Fibroblast of pulmonary artery (primary cell): Measurements from ENCODE around the gene LRP2BP.

ENCODE experiments used
- DNase-seq: peaks from one replicate; pipeline ENCODE4 v3.0.0-alpha.2; 2010; ENCODE audit warnings: low read depth
- H3K4me3 ChIP-seq: replicated peaks from 2 replicates; pipeline ENCODE4 v1.5.1; 2011; ENCODE audit warnings: low read depth, mild to moderate bottlenecking, control low read depth, low read length, moderate library complexity
- TF ChIP-seq, protein P1 (sequence below): IDR thresholded peaks from 2 replicates; pipeline ENCODE4 v1.5.1; 2011; ENCODE audit warnings: mild to moderate bottlenecking, control low read depth, low read length, inconsistent platforms; ENCODE audit errors: missing control alignments

Gene LRP2BP

DNA sequence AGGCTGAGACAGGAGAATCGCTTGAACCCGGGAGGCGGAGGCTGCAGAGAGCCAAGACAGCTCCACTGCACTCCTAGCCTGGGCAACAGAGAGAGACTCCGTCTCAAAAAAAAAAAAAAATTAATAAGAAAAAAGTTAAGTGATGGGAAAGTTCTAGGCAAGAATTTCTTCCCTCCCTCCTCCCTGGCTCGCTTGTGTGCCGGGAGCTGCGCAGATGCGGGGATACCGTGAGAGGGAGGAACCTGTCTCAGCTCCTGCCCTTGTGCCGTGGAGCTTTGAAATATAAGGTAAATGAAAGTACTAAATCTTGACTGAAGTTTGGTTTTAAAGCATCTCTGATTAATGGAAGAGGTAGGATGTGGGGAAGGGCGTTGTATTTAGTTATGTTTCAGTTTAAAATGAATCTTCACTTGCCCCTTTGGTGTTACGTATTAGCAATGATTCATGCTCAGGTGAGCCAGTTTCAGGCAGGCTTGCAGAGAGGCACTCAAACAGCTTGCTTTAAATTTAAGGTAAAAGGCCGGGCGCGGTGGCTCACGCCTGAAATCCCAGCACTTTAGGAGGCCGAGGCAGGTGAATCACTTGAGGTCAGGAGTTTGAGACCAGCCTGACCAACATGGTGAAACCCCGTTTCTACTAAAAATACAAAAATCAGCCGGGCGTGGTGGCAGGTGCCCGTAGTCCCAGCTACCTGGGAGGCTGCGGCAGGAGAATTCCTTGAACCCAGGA is 31.4 kb upstream of the LRP2BP start:
- TF ChIP-seq, protein P1, sequence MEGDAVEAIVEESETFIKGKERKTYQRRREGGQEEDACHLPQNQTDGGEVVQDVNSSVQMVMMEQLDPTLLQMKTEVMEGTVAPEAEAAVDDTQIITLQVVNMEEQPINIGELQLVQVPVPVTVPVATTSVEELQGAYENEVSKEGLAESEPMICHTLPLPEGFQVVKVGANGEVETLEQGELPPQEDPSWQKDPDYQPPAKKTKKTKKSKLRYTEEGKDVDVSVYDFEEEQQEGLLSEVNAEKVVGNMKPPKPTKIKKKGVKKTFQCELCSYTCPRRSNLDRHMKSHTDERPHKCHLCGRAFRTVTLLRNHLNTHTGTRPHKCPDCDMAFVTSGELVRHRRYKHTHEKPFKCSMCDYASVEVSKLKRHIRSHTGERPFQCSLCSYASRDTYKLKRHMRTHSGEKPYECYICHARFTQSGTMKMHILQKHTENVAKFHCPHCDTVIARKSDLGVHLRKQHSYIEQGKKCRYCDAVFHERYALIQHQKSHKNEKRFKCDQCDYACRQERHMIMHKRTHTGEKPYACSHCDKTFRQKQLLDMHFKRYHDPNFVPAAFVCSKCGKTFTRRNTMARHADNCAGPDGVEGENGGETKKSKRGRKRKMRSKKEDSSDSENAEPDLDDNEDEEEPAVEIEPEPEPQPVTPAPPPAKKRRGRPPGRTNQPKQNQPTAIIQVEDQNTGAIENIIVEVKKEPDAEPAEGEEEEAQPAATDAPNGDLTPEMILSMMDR = no peak
- no peak overlapping the region for H3K4me3 ChIP-seq
- no peak for DNase-seq

DNA sequence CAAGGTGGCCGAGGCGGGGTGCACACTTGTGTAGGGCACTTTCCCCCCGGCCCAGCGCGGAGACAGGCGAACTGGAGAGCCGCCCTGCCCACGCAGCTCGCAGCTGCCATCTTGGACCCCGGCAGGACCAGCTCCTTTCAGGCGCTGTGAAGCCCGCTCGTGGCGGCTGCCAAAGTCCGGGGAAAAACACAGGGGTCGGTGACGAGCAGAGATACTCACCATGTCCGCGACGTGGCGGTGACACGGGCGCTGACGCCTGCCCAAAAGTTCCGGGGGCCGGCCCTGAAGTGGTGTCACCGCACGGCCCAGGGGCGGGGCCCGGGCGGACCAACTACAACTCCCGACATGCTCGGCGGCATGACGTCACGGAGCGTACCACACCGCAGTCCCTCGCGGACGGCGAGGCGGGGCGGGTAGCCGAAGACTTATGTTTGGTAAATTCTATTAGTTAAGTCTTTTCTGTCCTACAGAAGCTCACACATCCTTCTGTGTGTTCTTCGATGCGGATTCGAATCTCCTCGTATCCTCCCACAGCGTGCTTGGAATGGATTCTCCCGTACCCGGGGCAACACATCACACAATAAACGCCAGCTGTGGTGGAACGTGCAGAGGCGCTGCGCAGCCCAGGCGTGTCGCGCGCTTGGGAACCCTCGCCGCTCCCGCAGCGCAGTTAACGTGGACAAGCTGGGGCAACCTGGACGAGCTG is 30.1 kb upstream of the LRP2BP start, which contains the start of gene UFSP2:
TSS of gene UFSP2 (minus strand) at position 318 of the 706 bp plus-strand sequence. CDS start at position 222, 96 bp downstream.
- peak; percentile 93 for DNase-seq
- TF ChIP-seq, protein P1 = no peak
- H3K4me3 ChIP-seq = peak within 1 kb of the TSS; percentile 91

DNA sequence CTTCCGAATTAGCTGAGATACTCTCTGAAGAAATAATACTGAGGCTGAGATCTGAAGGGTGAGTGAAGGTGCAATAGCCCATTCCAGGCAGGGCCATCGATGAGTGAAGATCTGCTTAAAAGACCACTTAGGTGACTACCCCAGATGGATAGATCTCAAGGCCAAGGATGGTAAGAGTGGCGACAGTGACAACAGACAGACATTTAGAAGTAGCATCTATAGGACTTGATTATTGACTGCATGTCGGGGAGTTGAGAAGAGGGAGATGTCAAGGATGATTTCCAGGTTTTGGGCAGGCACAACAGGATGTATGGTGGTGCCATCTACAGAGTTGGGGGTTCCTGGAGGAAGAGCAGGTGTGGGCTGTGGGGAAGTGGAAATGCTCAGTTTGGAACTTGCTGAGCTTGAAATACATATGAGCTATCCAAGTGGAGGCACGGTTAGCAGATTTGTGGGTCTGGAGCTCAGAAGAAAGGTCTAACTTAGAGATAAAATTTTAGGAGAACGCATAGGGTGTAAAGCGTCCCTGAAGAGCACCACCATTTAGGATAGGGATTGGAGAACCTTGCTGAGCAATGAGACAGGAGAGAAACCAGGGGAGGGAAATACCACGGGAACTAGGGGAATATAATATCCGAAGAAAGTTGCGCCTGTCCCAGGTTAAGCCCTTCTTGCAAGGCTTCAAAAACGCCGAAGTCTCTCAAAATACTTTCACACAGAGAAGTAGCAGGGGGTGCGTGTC is 29.4 kb upstream of the LRP2BP start:
- TF ChIP-seq, protein P1 = no peak
- peak; percentile 4 for DNase-seq
- peak overlapping the region; percentile 91 for H3K4me3 ChIP-seq

DNA sequence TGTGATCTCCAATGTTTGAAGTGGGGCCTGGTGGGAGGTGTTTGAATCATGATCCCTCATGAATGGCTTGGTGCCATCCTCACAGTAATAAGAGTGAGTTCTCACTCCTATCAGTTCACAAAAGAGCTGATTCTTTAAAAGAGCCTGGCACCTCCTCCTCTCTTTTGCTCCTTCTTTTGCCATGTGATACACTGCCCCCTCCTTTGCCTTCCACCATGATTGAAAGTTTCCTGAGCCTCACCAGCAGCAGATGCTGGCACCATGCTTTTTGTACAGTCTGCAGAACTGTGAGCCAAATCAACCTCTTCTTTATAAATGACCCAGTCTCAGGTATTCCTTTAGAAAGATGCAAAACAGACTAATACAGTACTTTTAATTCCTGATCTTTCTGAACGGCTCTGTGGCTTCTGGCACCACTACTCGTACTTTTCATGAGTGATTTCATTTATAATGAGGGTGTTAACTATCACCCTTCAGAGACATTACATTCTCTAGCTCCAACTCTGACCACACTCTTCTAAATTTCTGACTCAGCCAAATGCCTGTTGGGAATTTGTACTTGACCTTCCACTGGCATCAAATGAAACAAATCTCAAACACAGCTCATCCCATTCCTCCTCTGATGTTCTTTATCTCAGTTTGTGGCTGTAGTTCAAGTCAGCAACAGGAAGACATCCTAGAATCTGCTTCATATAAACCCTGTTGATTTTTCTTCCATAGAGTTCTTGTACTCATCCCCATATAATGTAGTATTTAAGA is 25.8 kb upstream of the LRP2BP start:
- DNase-seq = peak; percentile 35
- TF ChIP-seq, protein P1 = no peak
- no peak overlapping the region for H3K4me3 ChIP-seq

DNA sequence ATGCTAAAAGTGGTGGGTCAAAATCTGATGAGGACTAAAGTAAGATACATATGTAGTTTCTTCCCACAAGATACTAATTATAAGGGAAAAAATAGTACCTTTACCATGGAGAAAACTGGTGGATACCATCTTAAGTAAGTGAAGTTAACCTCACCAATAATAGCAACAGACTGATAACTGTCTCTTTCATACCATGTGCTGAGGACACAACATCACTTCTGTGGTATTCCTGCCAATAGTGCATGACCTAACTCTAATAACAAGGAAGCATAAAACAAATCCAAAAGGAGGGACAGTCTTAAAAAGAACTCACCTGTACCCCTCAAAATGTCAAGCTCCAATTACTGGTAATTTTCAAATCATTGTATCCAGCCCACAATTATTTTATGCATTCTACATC is 21.2 kb upstream of the LRP2BP start:
- no peak overlapping the region for H3K4me3 ChIP-seq
- TF ChIP-seq, protein P1 = no peak
- no peak for DNase-seq

DNA sequence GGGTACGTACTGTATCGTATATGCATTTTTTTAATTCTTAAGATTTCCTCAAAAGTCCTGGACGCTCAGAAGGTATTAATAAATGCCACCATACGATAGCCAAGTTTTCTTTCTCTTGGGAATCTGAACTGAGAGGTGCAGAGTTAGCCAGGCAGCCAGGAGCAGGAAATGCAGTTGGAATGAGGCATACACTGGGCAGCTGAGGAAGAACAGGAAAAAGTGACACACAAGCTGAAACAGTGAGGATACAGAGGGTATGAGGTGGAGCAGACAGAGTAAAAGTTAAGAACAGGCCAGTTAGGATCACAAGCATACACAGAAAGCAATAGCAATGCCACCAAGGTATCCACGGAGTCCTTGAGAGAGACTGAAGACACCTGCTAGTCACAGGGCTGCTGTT is 16.7 kb upstream of the LRP2BP start:
- peak; percentile 21 for DNase-seq
- TF ChIP-seq, protein P1 = no peak
- H3K4me3 ChIP-seq = no peak overlapping the region
